GM12878 (cell line): ENCODE data around the gene MAP4K1. TPM values are rescaled to one million over a fixed set of nuclear protein-coding genes. Genes with fewer than 3 reads are reported as not detected.

Experiments
- BCL11A ChIP-seq: IDR thresholded peaks from 2 replicates; pipeline ENCODE4 v1.6.1; 2011; ENCODE audit warnings: low read depth, low read length
- BCLAF1 ChIP-seq: fragments of 450-650 bp; IDR thresholded peaks from 2 replicates; pipeline ENCODE4 v1.6.1; 2017; ENCODE audit warnings: antibody characterized with exemption, mild to moderate bottlenecking, moderate library complexity
- CBX3 ChIP-seq: fragments of 200-600 bp; sonication (generic); IDR thresholded peaks from 2 replicates; pipeline ENCODE4 v1.6.1; 2016; ENCODE audit warnings: low read depth, borderline replicate concordance
- CHD4 ChIP-seq: fragments of 200-600 bp; sonication (generic); IDR thresholded peaks from 2 replicates; pipeline ENCODE4 v1.6.1; 2016; ENCODE audit warnings: mild to moderate bottlenecking
- IRF3 ChIP-seq: fragments of 450-650 bp; IDR thresholded peaks from 2 replicates; pipeline ENCODE4 v1.6.1; 2014; ENCODE audit warnings: mild to moderate bottlenecking
- MLLT1 ChIP-seq: fragments of 450-650 bp; IDR thresholded peaks from 2 replicates; pipeline ENCODE4 v1.6.1; 2016; ENCODE audit warnings: mild to moderate bottlenecking
- NR2C1 ChIP-seq: fragments of 450-650 bp; IDR thresholded peaks from 2 replicates; pipeline ENCODE4 v1.6.1; 2017; ENCODE audit warnings: antibody characterized with exemption, mild to moderate bottlenecking, moderate library complexity
- RCOR1 ChIP-seq: conservative IDR thresholded peaks from 2 replicates; pipeline ENCODE4 v1.6.1; 2012; ENCODE audit warnings: low read depth, low read length, improper control_type of control experiment
- USF1 ChIP-seq: IDR thresholded peaks from 2 replicates; pipeline ENCODE4 v1.6.1; 2011; ENCODE audit warnings: borderline replicate concordance, low read depth, mild to moderate bottlenecking, moderate library complexity, mixed read lengths, low read length; ENCODE audit not compliant: insufficient read depth; ENCODE audit errors: extremely low read length
- ZBTB11 ChIP-seq: fragments of 450-650 bp; formaldehyde crosslinking; IDR thresholded peaks from 2 replicates; pipeline ENCODE4 v1.5.0; 2022; ENCODE audit warnings: mild to moderate bottlenecking, missing genetic modification characterization
- ZBTB4 ChIP-seq: fragments of 450-650 bp; formaldehyde crosslinking; IDR thresholded peaks from 2 replicates; pipeline ENCODE4 v1.4.0; 2022; ENCODE audit warnings: mild to moderate bottlenecking, moderate library complexity
- ZNF622 ChIP-seq: fragments of 450-650 bp; IDR thresholded peaks from 2 replicates; pipeline ENCODE4 v1.6.1; 2017; ENCODE audit warnings: mild to moderate bottlenecking, inconsistent platforms
- ZZZ3 ChIP-seq: IDR thresholded peaks from 2 replicates; pipeline ENCODE4 v1.6.1; 2011; ENCODE audit warnings: low read depth; ENCODE audit not compliant: control insufficient read depth, insufficient read length
- polyA plus RNA-seq, 11 experiments: library from polyadenylated mRNA; depleted of rRNA in 4 of 11; unstranded in 6 of 11; stranded (reverse) in 5 of 11; fragments of >200 nt; fragmentation: Nextera tagmentation in 4 of 11; fragmentation: Illumina TruSeq in 1 of 11; extraction: Ambion mirVana in 4 of 11; extraction: Trizol in 1 of 11; gene quantifications; 1 replicate in 1 of 11; 2 replicates in 10 of 11; pipeline versions ENCODE4 v1.2.1 to v1.2.3, GENCODE V29; 2011 to 2016; ENCODE audit warnings: inconsistent platforms in 2 of 11, missing spikeins in 2 of 11, low read depth in 1 of 11
- total RNA-seq, 4 experiments: library from RNA; depleted of rRNA in 3 of 4; stranded (reverse); fragments of >200 nt in 3 of 4; fragmentation: Illumina TruSeq in 1 of 4; extraction: Trizol in 1 of 4; gene quantifications; 2 replicates each; pipeline versions ENCODE4 v1.2.1 to v1.2.3, GENCODE V29; 2013 to 2021

Gene MAP4K1
- total and polyA plus RNA-seq, 10 of the 15 experiments (the other 5 are each of a cell fraction or from before 2014, with no cell fraction given): 39.2 to 306 (median 140) TPM

GRCh38 chr19:38557205-38557799 is 60.5 kb downstream of the MAP4K1 start (continued):
- peak; percentile 90; the same call in 1 of the 2 replicates for TF ChIP-seq RCOR1
- no peak for TF ChIP-seq BCLAF1
- TF ChIP-seq IRF3: no peak
- TF ChIP-seq ZNF622: no peak
- no peak for TF ChIP-seq ZBTB4 (CRISPR knock-in tag)
- TF ChIP-seq CHD4: no peak
- TF ChIP-seq CBX3: no peak
- TF ChIP-seq NR2C1: no peak
- TF ChIP-seq BCL11A: peak; percentile 97
- TF ChIP-seq MLLT1: peak; percentile 87
- TF ChIP-seq ZZZ3: no peak
- TF ChIP-seq USF1: no peak
- TF ChIP-seq ZBTB11 (CRISPR knock-in tag): no peak
